ENCODE measurements around the gene MAN1A1.

GRCh38 chr6:119197271-119197670 lies 152.3 kb downstream of the MAN1A1 start:
- TF ChIP-seq CTCF (optimal IDR thresholded peaks at IDR 0.05 in 1 of 3, IDR thresholded peaks at IDR 0.05 in 1 of 3, conservative IDR thresholded peaks at IDR 0.05 in 1 of 3; ENCODE audit: extremely low read depth in 1 of 3, insufficient read depth in 2 of 3, low read length in 3 of 3), result no peak
- TF ChIP-seq EZH2 (IDR thresholded peaks at IDR 0.05; ENCODE audit: low read length), result no peak

All from keratinocyte (primary cell).